SKM-1 treated with dmso at 0.1 percent for 144 hours (cell line): ENCODE data around the gene ADGRG1.

Source experiments
- DNase-seq: peaks from one replicate; lab custom pipeline; 2025; ENCODE audit not compliant: unreplicated experiment; lab: John Stamatoyannopoulos, UW

ADGRG1 gene

GRCh38 chr16:57604177-57604576 is 24.3 kb upstream of the ADGRG1 start:
- DNase-seq = no peak

- no peak for DNase-seq
Measured at GRCh38 chr16:57606147-57606846, 22.1 kb upstream of the ADGRG1 start.

GRCh38 chr16:57606847-57607501 is 21.5 kb upstream of the ADGRG1 start:
- no peak for DNase-seq

GRCh38 chr16:57607676-57608461 is 20.6 kb upstream of the ADGRG1 start:
- DNase-seq = no peak

- no peak for DNase-seq
Measured at GRCh38 chr16:57608462-57609113, 19.8 kb upstream of the ADGRG1 start.

- no peak for DNase-seq
Measured at GRCh38 chr16:57609541-57610401, 18.7 kb upstream of the ADGRG1 start.

GRCh38 chr16:57610611-57611010 is 17.8 kb upstream of the ADGRG1 start:
- no peak for DNase-seq

GRCh38 chr16:57611181-57611580 is 17.2 kb upstream of the ADGRG1 start:
- DNase-seq = no peak

- no peak for DNase-seq
Measured at GRCh38 chr16:57611706-57612105, 16.7 kb upstream of the ADGRG1 start.

GRCh38 chr16:57612494-57612893 is 15.9 kb upstream of the ADGRG1 start:
- DNase-seq = no peak

GRCh38 chr16:57613514-57613913 is 14.9 kb upstream of the ADGRG1 start:
- no peak for DNase-seq

- DNase-seq = no peak
Measured at GRCh38 chr16:57614536-57614935, 13.9 kb upstream of the ADGRG1 start.

GRCh38 chr16:57614944-57615343 is 13.5 kb upstream of the ADGRG1 start:
- no peak for DNase-seq

- DNase-seq = no peak
Measured at GRCh38 chr16:57615813-57616212, 12.6 kb upstream of the ADGRG1 start.

- no peak for DNase-seq
Measured at GRCh38 chr16:57616241-57616640, 12.2 kb upstream of the ADGRG1 start.

- peak; percentile 11 for DNase-seq
Measured at GRCh38 chr16:57616876-57617275, 11.6 kb upstream of the ADGRG1 start.

- no peak for DNase-seq
Measured at GRCh38 chr16:57617604-57618111, 10.8 kb upstream of the ADGRG1 start.

GRCh38 chr16:57618296-57619132 is 9.9 kb upstream of the ADGRG1 start:
- no peak for DNase-seq

GRCh38 chr16:57619133-57619605 is 9.3 kb upstream of the ADGRG1 start:
- DNase-seq = no peak
